Activated gamma-delta T cell (primary cell): ENCODE results near the gene DDX46.
"Not testable (repeated sequence)": the region's sequence is repeated elsewhere in the genome, so short reads cannot be mapped to it uniquely, and the experiment has no call there.

ENCODE experiments used
- DNase-seq: peaks from one replicate; lab custom pipeline; 2025; lab: John Stamatoyannopoulos, UW

The DDX46 gene

DNA sequence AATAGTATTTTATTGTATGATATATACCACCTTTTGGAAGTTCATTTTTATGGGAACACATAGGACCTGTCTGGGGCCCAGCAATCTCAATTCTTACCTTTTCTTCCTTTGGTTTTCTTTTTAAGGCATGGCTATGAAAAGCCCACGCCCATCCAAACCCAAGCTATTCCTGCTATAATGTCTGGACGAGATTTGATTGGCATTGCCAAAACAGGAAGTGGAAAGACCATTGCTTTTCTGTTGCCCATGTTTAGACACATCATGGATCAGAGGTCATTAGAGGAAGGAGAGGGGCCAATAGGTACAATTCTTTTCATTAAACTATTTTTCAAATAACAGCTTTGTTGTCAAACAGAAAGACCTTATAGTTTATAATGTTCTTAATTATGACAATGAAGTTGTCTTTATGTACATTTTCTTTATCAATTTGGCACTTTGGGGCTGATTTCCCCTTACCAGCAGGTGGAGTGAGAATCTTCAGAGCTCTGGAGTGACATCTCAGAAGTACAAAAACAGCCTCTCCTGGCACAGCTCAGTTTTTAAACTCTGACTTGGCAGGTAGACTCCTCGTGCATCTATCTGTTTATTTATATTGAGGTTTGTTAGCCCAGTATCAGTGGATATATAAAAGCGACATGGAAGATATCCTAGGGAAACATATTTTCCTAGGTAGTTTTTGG lies 25.8 kb downstream of the DDX46 start:
- no peak for DNase-seq

DNA sequence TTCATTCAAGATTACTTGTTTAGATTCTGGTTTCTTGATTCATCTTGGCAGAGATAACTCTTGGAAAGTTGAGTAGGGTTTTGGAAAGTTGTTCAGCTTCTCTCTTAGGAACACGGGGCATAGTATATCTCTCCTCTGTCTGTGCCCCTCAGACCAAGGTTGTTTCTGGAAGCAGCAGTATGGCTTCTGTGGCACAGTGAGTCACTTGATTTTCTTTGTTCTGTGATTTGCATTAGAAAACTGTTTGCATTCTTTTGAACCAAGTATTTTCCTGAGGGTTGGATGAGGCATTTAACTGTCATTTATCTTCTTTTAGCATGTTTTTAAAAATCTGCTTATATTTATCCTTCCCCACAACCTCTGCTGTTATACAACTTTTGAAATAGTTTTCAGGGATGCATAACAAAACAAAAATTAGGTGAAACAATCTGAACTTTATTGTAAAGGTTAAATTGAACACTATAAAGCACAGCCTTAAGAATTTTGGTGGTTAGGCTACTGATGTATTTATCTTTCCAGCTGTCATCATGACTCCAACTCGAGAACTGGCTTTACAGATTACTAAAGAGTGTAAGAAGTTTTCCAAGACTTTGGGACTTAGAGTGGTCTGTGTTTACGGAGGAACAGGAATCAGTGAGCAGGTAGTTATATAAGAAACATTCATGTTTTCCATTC lies 26.5 kb downstream of the DDX46 start:
- no peak for DNase-seq

DNA sequence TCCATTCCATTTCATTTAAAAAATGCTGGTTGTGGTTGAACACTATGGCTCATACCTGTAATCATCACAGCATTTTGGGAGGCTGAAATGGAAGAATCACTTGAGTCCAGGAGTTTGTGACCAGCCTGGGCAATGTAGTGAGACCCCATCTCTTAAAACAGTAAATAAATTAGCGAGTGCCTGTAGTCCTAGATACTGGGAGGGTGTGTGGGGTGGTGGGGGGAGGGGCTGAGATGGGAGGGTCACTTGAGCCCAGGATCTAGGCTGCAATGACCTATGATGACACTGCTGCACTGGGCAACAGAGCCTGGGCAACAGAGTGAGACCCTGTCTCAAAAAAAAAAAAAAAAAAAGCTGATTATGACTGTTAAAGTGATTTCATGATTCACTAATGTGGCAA lies 29.1 kb downstream of the DDX46 start:
- DNase-seq, result no peak

DNA sequence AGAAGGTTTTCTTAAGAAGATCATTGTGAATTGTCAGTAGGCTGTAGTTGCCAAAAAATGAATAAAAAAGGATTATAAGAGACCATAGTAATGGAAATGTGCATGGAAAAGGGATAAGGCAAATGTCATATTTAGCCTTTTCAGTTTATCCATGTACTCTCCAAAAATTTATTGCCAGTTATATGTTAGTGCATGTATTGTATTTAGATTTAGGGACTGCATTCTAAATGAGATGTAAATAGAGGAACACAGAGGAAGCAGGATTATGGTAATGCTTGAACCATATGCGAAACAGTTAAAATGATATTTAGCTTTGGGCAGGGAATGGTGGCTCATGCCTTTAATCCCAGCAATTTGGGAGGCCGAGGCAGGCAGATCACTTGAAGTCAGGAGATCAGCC lies 33.0 kb downstream of the DDX46 start:
- DNase-seq, result no peak

DNA sequence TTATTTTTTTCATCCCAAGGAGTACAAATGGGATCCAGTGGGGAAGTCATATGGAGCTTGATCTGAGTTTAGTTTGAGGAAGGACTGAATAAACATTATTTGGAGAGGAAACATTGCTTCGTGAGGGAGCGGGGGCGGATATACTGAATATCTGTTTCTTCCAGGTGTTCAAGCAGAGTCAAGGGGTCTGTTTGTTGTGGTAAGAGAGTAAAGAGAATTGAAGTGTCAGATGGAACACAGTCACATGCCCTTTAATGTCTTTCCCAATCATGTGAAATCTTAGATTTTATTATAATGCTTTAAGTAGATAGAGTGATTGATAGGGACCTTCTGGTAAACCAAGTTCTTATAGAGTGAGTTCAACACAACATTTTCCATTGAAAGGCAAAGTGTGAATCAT lies 33.7 kb downstream of the DDX46 start:
- no peak for DNase-seq

DNA sequence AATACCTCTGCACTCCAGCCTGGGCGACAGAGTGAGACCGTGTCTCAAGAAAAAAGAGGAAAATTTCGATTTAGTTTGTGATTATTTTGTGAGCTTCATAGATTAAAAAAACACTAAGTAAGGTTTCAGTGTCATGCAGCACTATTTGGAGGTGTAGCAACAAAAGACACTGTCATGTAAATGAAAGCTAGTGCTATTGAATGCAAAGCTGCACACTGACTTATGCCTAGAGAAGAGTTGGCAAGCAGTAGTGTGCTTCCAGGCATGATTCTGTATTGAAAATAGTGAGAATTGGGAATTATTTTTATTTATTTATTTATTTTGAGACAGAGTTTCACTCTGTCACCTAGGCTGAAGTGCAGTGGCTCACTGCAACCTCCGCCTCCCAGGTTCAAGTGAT lies 34.5 kb downstream of the DDX46 start:
- DNase-seq, result no peak

DNA sequence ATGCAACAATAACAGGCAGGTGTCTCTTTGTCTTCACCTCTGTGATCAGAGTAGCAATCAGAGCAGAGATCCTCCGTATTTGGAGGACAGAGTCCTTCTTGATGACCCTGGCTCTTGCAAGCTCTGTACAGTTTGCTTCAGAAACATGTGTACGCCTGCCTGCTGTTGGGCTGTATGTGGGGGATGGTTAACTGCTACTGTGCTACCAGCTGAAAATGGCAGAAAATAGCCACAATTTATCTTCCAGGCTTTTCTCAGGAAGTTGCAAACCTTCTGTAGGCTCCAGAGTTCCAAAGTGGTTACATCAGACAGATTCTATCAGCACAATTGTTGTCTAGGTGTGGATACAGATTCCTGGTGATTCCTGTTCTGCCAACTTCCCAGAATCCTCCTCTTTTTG lies 35.5 kb downstream of the DDX46 start:
- DNase-seq, result no peak

DNA sequence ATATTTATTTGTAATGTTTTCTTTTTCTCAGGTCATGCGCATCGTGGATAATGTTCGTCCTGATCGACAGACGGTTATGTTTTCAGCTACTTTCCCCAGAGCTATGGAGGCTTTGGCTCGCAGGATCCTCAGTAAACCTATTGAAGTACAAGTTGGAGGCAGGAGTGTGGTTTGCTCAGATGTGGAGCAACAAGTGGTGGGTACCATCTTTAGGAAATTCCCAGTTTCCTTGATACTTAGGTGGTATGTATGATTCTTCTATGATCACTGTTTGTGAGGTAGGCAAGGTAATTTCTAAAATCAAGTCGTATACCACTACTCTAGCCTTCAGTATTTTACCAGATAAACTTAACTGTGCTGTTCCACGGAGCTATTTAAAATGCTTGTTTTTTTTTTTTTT lies 36.2 kb downstream of the DDX46 start:
- DNase-seq, result no peak

DNA sequence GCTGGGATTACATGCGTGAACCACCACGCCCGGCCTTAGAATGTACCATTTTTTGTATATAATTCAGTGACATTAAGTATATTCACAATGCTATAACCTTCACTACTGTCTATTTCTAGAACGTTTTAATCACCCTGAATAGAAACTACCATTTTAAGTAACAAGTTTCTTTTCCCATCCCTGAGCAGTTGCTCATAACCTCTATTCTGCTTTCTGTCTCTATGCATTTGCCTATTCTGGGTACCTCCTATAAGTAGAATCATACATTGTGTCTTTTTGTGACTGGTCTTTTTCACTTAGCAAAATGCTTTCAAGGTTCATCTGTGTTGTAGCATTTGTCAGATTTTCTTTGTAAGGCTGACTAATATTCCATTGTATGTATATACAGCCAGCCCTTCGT lies 39.9 kb downstream of the DDX46 start:
- DNase-seq, result no peak

DNA sequence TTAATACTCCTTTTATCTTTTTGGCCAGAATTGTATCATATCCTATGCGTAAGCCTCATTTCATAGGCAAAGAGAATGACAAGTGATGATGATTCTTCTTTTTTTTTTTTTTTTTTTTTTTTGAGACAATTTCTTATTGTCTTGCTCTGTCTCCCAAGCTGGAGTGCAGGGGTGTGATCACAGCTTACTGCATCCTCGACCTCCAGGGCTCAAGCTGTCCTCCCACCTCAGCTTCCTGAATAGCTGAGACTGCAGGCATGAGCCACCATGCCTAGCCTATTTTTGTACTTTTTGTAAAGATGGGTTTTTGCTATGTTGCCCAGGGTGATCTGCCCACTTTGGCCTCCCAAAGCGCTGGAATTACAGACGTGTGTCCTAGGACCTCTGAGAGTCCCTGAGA lies 45.2 kb downstream of the DDX46 start:
- DNase-seq, result no peak

DNA sequence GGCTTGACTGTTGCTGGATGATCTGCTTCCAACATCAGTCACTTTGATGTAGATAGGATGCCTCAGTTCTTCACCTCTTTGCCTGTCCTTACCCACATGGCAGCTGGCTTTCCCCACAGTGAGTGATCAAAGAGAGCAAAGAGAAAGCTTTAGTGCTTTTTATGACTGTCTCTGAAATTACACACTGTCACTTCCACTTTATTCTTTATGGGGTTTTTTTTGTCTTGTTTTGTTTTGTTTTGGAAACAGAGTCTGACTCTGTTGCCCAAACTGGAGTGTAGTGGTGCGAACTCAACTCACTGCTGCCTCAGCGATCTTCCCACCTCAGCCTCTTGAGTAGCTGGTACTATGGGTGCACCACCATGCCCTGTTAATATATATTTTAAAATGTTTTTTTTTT lies 54.8 kb downstream of the DDX46 start:
- no peak for DNase-seq

DNA sequence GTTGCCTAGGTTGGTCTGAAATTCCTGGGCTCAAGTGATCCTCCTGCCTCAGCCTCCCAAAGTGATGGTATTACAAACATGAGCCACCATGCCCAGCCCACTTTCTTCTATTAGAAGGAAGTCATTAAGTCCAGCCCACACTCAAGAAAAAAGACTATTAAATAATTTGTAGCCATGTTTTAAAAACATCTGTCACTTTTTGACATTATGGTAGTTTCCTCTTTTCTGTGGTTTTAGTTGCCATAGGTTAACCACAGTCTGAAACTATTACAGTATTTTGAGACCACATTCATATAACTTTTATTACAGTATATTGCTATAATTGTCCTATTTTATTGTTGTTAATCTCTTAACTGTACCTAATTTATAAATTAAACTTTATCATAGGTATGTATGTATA lies 55.2 kb downstream of the DDX46 start:
- no peak for DNase-seq

DNA sequence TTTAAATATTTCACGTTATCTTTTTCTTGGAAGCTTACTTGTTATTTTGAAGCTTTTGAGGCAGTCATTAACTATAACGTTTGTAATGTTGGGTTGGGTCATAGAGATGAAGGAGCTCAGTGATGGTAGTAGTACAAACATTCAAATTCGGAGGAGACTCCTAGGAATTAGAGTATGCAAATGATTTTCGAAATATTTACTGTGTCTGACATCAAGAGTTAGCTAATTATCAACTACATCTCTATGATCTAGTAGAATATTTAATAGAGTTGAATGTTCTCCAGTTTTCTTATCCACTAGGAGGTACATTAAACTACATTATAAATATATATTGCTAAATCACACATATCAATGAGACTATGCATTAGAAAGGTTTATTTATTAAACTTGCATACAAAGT lies 58.4 kb downstream of the DDX46 start:
- DNase-seq, result no peak

DNA sequence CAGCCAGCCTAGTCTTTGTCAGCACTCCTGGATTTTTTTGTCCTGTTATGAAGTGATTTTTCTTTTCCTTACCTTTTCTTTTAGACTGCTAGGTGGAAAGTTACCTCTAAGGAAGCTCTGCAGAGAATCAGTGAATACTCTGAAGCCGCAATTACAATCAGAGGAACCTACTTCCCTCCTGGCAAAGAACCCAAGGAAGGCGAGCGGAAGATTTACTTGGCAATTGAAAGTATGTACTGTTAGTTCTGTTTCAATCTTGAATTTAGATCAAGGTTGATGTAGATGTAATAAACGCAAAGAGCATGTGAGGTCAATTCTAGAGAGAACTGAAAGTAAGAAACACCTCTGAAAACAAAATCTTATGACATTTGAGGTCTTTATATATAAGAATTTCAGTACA lies 60.2 kb downstream of the DDX46 start:
- no peak for DNase-seq

DNA sequence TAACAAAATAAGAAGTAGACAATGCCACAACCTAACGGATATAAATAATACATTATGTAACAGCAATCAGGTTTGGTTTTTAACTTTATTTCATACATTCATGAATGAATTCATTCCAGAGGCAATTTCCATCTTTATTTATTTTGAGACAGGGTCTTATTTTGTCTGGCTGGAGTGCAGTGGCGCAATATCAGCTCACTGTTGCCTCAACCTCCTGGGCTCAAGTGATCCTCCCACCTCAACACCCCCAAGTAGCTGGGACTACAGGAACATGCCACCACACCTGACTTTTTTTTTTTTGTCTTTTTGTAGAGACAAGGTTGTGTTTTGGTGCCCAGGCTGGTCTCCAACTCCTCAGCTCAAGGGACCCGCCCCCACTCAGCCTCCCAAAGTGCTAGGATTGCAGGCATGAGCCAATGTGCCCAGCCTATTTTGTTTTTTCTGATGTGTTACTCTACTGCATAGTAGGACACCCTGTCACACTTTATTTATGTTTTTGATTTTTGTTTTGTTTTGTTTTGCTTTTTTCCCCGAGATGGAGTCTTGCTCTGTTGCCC lies 60.9 kb downstream of the DDX46 start:
- no peak for DNase-seq

DNA sequence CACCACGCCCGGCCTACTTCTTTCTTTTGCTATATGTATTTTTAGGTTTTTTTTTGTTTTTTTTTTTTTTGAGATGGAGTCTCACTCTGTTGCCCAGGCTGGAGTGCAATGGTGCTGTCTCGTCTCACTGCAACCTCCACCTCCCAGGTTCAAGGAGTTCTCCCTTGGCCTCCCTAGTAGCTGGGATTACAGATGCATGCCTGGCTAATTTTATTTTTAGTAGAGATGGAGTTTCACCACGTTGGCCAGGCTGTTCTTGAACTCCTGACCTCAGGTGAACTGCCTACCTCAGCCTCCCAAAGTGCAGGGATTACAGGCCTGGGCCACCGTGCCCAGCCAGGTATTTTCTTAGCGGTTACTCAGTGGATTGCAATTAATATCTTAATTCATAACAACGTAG lies 63.3 kb downstream of the DDX46 start:
- no peak for DNase-seq

DNA sequence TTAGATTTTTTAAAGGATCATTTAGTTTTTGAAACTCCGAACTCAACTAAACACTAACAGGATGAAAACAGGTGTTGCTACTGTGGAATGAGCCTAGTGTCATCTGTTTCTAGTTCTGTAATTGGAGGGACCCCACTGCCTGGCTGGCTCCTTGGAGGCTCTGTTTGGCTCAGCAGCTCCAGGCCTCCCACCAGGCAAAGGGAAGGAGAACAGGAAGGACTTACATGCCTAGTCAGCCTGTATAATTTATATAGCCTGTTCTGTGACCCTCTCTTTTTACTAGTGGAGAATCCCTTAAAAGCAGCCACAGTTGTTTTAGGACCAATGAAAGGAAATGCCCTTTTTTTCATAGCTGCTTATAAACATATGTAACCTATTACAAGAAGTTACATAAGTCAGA lies 66.1 kb downstream of the DDX46 start:
- DNase-seq, result no peak

DNA sequence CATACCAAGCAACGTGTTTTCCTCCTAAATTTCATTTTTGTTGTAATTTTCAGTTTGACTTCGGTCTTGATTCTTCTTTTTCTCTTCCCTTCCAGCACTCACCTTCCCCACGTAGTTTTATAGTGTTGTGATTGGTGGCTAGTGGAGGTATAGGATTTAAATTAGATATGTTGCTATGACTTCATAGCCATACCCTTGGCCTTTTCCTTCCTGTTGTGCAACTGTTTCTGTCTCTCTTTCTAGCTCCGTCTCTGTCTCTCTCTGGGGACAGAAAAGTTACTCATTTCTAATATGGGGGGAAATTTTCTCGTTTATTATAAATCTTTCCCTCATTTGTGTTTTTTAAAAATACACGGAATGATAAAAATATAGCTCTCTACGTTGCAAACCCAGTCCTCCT lies 66.6 kb downstream of the DDX46 start:
- no peak for DNase-seq

DNA sequence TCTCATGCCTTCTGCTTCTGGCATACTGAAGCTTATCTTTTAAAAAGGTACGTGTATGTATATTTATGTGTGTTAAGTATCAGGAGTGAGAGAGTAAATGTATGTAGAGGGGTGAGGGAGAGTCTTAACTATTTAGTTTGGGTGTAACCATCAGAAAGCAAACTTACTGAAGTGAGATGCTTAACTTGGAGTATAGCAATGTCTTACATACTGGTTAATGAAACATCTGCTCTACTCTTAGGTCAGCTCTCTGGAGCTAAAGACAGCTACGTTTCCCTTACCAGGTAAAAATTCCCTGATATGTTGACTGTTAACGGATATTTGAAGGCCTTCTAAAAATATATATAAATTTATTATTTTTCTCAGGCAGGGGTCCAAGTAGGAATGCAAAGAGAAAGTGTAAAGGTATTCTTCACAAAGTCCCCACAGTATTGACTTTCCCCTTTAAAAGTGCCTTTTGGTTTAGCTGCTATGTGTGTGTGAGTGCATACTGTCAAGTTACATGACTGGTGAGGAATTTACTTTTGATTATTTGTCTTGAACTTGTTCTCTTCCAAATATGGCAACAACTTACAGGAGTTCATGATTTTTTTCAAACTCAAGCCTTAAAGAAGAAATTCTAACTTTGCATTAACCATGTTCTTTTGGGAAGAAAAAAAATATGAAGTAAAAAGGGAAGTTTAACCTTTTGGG lies 74.9 kb downstream of the DDX46 start:
- DNase-seq, result no peak

DNA sequence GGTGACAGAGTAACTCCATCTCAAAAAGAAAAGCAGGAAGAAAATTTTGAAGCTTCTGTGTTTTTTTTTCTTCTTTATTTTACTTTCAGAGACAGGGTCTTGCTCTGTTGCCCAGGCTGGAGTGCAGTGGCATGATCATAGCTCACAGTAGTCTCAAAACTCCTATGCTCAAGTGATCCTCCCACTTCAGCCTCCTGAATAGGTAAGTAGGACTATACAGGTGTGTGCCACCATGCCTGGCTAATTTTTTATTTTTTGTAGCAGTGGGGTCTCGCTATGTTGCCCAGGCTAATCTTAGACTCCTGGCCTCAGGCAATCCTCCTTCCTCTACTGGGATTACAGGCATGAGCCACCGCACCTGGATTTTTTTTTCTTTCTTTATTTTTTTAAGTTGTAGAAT lies 77.0 kb downstream of the DDX46 start:
- no peak for DNase-seq

DNA sequence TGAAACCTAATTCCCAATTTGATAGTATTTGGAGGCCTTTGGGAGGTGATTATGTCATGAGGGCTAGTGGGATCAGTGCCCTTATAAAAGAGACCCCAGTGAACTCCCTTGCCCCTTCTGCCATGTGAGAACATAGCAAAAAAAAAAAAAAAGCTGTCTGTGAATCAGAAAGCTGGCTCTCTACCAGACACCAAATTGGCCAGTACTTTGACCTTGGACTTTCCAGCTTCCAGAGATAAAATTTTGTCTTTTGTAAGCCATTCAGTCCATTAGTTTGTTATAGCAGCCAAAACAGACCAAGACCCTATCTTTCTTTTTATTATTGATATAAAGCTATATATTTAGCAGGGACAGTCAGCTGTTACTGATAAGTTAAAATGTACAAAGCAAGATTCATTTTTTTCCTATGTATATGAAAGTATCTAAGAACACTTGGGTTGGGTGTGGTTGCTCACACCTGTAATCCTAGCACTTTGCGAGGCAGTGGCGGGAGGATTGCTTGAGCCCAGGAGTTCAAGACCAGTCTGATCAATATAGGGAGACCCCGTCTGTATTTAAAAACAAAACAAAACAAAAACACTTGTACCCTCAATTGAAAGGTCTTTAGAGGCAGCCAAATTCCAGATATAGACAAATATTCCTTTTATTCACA lies 79.1 kb downstream of the DDX46 start:
- DNase-seq, result no peak

DNA sequence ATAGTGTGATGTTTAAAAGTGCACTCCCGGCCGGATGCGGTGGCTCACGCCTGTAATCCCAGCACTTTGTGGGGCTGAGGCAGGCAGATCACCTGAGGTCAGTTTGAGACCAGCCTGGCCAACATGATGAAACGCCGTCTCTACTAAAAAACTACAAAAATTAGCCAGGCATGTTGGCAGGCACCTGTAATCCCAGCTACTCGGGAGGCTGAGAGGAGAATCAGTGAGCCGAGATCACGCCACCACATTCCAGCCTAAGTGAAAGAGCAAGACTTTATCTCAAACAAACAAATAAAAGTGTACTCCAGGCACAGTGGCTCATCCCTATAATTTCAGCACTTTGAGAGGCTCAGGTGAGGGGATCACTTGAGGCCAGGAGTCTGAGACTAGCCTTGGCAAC lies 79.8 kb downstream of the DDX46 start:
- not testable (repeated sequence) for DNase-seq

DNA sequence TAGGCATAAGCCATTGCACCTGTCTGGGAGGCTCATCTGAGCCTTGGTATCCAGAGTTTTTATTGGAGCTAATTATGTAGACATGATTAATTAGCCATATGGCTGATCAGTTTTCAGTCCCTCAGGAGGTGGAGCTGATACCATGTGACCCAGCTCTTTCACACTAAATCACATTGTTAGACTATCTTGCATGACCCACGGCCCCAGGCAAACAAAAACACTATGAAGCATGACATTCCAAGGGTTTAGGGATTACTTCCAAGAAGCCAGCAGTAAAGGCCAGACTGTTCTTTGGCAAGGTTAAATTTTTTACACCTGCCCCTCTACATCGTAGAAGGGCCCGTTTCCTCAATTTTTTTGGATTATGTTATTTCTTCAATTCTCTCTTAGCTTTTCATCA lies 82.2 kb downstream of the DDX46 start:
- DNase-seq, result no peak
